ENCODE data around the gene TPSG1. TPM values are rescaled to one million over a fixed set of nuclear protein-coding genes. Genes with fewer than 3 reads are reported as not detected.

Gene TPSG1
- total and polyA plus RNA-seq, 2 experiments from 2014 or later = 0.81 TPM; not detected in 1

- H3K36me3 Mint-ChIP-seq (ENCODE audit: low read depth) = no peaks in the 10 kb centered on the region; the same call in 2 of the 3 replicates
- no peak overlapping the region for H3K4me3 ChIP-seq
- H3K27ac Mint-ChIP-seq = no peak overlapping the region
- no peak overlapping the region for H2AFZ ChIP-seq
- DNase-seq (ENCODE audit: low spot score) (no peak), ATAC-seq (no peak)
- peaks cover 16% of the 10 kb centered on the region for H3K27me3 Mint-ChIP-seq (ENCODE audit: insufficient read depth, low read depth, poor library complexity)
- no peaks in the 10 kb centered on the region for H3K4me1 ChIP-seq (ENCODE audit: insufficient read depth)
- no peak overlapping the region for H3K27ac ChIP-seq (ENCODE audit: low read depth)
- no peaks in the 10 kb centered on the region for H3K36me3 ChIP-seq (ENCODE audit: insufficient read depth)
- H3K4me1 Mint-ChIP-seq = no peaks in the 10 kb centered on the region
- H3K27me3 ChIP-seq (ENCODE audit: insufficient read depth) = no peaks in the 10 kb centered on the region
- H3F3A ChIP-seq (replicated peaks; ENCODE audit: low read depth) = no peaks in the 10 kb centered on the region
- no peak overlapping the region for H3K4me3 Mint-ChIP-seq
- no peak for TF ChIP-seq STAT1 (IDR thresholded peaks at IDR 0.05; ENCODE audit: unreplicated experiment)
- no peak for TF ChIP-seq EZH2 (IDR thresholded peaks at IDR 0.05; ENCODE audit: low read depth, unreplicated experiment)
- no peak for TF ChIP-seq EZH2phosphoT487 (IDR thresholded peaks at IDR 0.05; ENCODE audit: unreplicated experiment)
- no peak for TF ChIP-seq ZNF462 (CRISPR knock-in tag; IDR thresholded peaks at IDR 0.05)
- no peak for TF ChIP-seq JUNB (IDR thresholded peaks at IDR 0.05; ENCODE audit: unreplicated experiment)
- TF ChIP-seq, protein P1, sequence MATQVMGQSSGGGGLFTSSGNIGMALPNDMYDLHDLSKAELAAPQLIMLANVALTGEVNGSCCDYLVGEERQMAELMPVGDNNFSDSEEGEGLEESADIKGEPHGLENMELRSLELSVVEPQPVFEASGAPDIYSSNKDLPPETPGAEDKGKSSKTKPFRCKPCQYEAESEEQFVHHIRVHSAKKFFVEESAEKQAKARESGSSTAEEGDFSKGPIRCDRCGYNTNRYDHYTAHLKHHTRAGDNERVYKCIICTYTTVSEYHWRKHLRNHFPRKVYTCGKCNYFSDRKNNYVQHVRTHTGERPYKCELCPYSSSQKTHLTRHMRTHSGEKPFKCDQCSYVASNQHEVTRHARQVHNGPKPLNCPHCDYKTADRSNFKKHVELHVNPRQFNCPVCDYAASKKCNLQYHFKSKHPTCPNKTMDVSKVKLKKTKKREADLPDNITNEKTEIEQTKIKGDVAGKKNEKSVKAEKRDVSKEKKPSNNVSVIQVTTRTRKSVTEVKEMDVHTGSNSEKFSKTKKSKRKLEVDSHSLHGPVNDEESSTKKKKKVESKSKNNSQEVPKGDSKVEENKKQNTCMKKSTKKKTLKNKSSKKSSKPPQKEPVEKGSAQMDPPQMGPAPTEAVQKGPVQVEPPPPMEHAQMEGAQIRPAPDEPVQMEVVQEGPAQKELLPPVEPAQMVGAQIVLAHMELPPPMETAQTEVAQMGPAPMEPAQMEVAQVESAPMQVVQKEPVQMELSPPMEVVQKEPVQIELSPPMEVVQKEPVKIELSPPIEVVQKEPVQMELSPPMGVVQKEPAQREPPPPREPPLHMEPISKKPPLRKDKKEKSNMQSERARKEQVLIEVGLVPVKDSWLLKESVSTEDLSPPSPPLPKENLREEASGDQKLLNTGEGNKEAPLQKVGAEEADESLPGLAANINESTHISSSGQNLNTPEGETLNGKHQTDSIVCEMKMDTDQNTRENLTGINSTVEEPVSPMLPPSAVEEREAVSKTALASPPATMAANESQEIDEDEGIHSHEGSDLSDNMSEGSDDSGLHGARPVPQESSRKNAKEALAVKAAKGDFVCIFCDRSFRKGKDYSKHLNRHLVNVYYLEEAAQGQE (IDR thresholded peaks at IDR 0.05; ENCODE audit: unreplicated experiment) = no peak
- TF ChIP-seq CREB1 (CRISPR knock-in tag; IDR thresholded peaks at IDR 0.05; ENCODE audit: low read depth) = no peak
- H3K9me2 ChIP-seq (ENCODE audit: insufficient read depth) = no peaks in the 10 kb centered on the region
- no peaks in the 10 kb centered on the region for H3K9me3 Mint-ChIP-seq
- no peaks in the 10 kb centered on the region for H3K79me2 ChIP-seq (replicated peaks; ENCODE audit: insufficient read depth)
- H3K4me2 ChIP-seq = no peak overlapping the region
- H4K20me1 ChIP-seq (replicated peaks; ENCODE audit: insufficient read depth) = no peaks in the 10 kb centered on the region; the same call in none of the 2 replicates
Observed at GRCh38 chr16:1218930-1219611, 6.0 kb downstream of the TPSG1 start.

Measured in GM23338 (cell line).